GM18873 (cell line): ENCODE data around the gene EFCAB8.

Source experiments
- ATAC-seq: cut with Tn5 transposase; IDR thresholded peaks from one replicate; pipeline ENCODE4 v1.9.1; 2021; ENCODE audit warnings: mild to moderate bottlenecking, moderate library complexity, moderate number of reproducible peaks; ENCODE audit not compliant: unreplicated experiment, low FRiP score

Gene EFCAB8

GRCh38 chr20:32858701-32859372 lies at the start of gene EFCAB8:
EFCAB8 (plus strand) TSS chr20:32858923; CDS start chr20:32863793, 4,870 bp downstream.
- ATAC-seq, result no peak

GRCh38 chr20:32809907-32810306 lies 48.8 kb upstream of the EFCAB8 start:
- ATAC-seq, result no peak

GRCh38 chr20:32810941-32811340 lies 47.8 kb upstream of the EFCAB8 start:
- ATAC-seq, result no peak

GRCh38 chr20:32811886-32812285 lies 46.8 kb upstream of the EFCAB8 start:
- no peak for ATAC-seq

- ATAC-seq, result peak; percentile 6
Measured at GRCh38 chr20:32819992-32820697, 38.6 kb upstream of the EFCAB8 start.

- ATAC-seq, result no peak
Measured at GRCh38 chr20:32820698-32821377, 37.9 kb upstream of the EFCAB8 start.

GRCh38 chr20:32822225-32822624 lies 36.5 kb upstream of the EFCAB8 start:
- no peak for ATAC-seq

- no peak for ATAC-seq
Measured at GRCh38 chr20:32823078-32823477, 35.6 kb upstream of the EFCAB8 start.

GRCh38 chr20:32823737-32824588 lies 34.8 kb upstream of the EFCAB8 start:
- ATAC-seq, result no peak

GRCh38 chr20:32828029-32828680 lies 30.6 kb upstream of the EFCAB8 start:
- no peak for ATAC-seq

- no peak for ATAC-seq
Measured at GRCh38 chr20:32829311-32830005, 29.3 kb upstream of the EFCAB8 start.

- no peak for ATAC-seq
Measured at GRCh38 chr20:32830437-32830836, 28.3 kb upstream of the EFCAB8 start.

GRCh38 chr20:32831982-32832381 lies 26.7 kb upstream of the EFCAB8 start:
- ATAC-seq, result no peak

- no peak for ATAC-seq
Measured at GRCh38 chr20:32832664-32833063, 26.1 kb upstream of the EFCAB8 start.

GRCh38 chr20:32834972-32835371 lies 23.8 kb upstream of the EFCAB8 start:
- no peak for ATAC-seq

GRCh38 chr20:32837157-32837556 lies 21.6 kb upstream of the EFCAB8 start:
- ATAC-seq, result no peak

GRCh38 chr20:32839227-32839981 lies 19.3 kb upstream of the EFCAB8 start:
- no peak for ATAC-seq

GRCh38 chr20:32839982-32840285 lies 18.8 kb upstream of the EFCAB8 start:
- no peak for ATAC-seq

GRCh38 chr20:32841174-32841573 lies 17.5 kb upstream of the EFCAB8 start:
- ATAC-seq, result no peak
